BLaER1 treated with 17β-estradiol and CSF1 and Interleukin-3, amounts not matched to agents 10 nM and 100 nM (cell line): ENCODE measurements around the gene RNLS.

Experiments used
- H3K27ac ChIP-seq, 11 experiments: shearing (Covaris generic); formaldehyde crosslinking; 2 replicates each; pipeline ENCODE4 v1.8.1; 2022
- H3K27me3 ChIP-seq, 11 experiments: shearing (Covaris generic); formaldehyde crosslinking; 2 replicates each; pipeline ENCODE4 v1.8.1; 2022
- H3K36me3 ChIP-seq, 11 experiments: shearing (Covaris generic); formaldehyde crosslinking; 2 replicates each; pipeline ENCODE4 v1.8.1; 2022
- H3K4me1 ChIP-seq, 10 experiments: shearing (Covaris generic); formaldehyde crosslinking; 2 replicates each; pipeline ENCODE4 v1.8.1; 2022
- H3K4me2 ChIP-seq, 11 experiments: shearing (Covaris generic); formaldehyde crosslinking; 2 replicates each; pipeline ENCODE4 v1.8.1; 2022
- H3K4me3 ChIP-seq, 10 experiments: shearing (Covaris generic); formaldehyde crosslinking; 2 replicates each; pipeline ENCODE4 v1.8.1; 2022
- H3K9ac ChIP-seq, 11 experiments: shearing (Covaris generic); formaldehyde crosslinking; 2 replicates each; pipeline ENCODE4 v1.8.1; 2022
- H3K9me3 ChIP-seq, 11 experiments: shearing (Covaris generic); formaldehyde crosslinking; replicated peaks in 1 of 11; 2 replicates each; pipeline ENCODE4 v1.8.1; 2022
- H4K20me1 ChIP-seq, 11 experiments: shearing (Covaris generic); formaldehyde crosslinking; 2 replicates each; pipeline ENCODE4 v1.8.1; 2022
- Cebpa-rat ChIP-seq, 11 experiments: shearing (Covaris generic); IDR thresholded peaks; 2 replicates each; pipeline ENCODE4 v1.8.1; 2022

RNLS gene

DNA sequence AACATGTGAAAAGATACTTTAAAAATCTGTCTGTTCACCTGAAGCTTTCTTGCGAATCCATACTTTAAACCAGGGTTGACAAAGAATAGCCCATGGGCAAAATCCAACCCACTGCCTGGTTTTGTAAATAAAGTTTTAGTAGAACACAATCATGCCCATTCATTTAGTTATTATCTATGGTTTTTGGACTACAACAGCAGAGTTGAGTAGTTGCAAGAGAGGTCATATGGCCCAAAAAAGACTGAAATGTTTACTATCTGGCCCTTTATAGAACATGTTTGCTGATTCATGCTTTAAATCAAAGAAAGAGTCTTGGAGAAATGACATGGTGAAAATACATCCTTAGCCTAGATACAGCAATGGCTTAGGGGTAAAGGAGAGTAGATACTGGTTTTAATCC is 356.2 kb downstream of the RNLS start:
- no peak for TF ChIP-seq Cebpa-rat (IDR thresholded peaks at IDR 0.05)

DNA sequence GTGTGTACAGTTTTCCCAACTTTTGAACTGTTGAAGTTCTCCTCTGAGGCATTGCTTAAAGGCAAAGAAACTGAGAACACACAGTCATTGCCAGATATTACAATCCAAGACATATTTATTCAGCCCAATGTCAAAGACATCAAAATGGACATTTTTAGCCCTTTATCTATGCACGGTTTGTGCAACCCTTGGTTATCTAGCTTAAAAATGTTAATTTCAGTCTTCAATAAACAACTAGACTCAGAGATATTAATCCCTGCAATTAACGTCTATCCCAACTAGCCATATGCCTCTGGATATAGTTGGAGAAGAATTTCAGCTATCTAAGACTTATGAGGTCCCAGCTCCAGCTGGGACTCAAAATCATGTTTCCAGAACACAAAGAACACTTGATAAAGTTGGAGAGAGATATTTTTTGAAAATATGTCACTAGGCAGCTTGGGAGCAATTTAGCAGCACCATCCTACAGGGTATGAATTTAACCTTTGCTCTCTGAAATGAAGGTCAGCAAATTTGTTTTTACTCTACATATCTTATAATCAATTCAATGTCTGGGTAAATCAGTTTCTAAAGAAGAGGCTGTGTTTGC is 357.0 kb downstream of the RNLS start:
- no peak for TF ChIP-seq Cebpa-rat (IDR thresholded peaks at IDR 0.05)
- H3K27ac ChIP-seq: no peak overlapping the region
- no peaks in the 10 kb centered on the region for H3K4me1 ChIP-seq
- H3K9ac ChIP-seq: no peak overlapping the region
- peaks cover 0 to 10% (median 7%) of the 10 kb centered on the region in 11 experiments; a peak in 5 of 22 replicates for H3K9me3 ChIP-seq
- no peak overlapping the region for H3K4me2 ChIP-seq
- H3K36me3 ChIP-seq: no peaks in the 10 kb centered on the region
- H3K4me3 ChIP-seq: no peak overlapping the region
- H4K20me1 ChIP-seq: no peaks in the 10 kb centered on the region
- H3K27me3 ChIP-seq: no peaks in the 10 kb centered on the region

More for the DNA sequence above, 356.2 kb downstream of the RNLS start:
- H3K27ac ChIP-seq: no peak overlapping the region
- no peaks in the 10 kb centered on the region for H3K27me3 ChIP-seq
- H3K4me1 ChIP-seq: peaks cover 0 to 4% (median 0%) of the 10 kb centered on the region in 10 experiments; a peak in 6 of 20 replicates
- no peak overlapping the region for H3K4me3 ChIP-seq
- H3K4me2 ChIP-seq: no peak overlapping the region
- no peaks in the 10 kb centered on the region for H4K20me1 ChIP-seq
- H3K9ac ChIP-seq: no peak overlapping the region
- no peaks in the 10 kb centered on the region for H3K36me3 ChIP-seq
- H3K9me3 ChIP-seq: peaks cover 0 to 12% (median 7%) of the 10 kb centered on the region in 11 experiments; a peak in 6 of 22 replicates
